Glomerular visceral epithelial cell (primary cell): ENCODE data around the gene RFPL3.
"Not testable (repeated sequence)": the region's sequence is repeated elsewhere in the genome, so short reads cannot be mapped to it uniquely, and the experiment has no call there.

Experiments
- DNase-seq: peaks from one replicate; pipeline ENCODE4 v3.0.0-alpha.2; 2016; ENCODE audit errors: extremely low spot score

RFPL3 gene

GRCh38 chr22:32331236-32331917 lies 26.3 kb upstream of the RFPL3 start:
- no peak for DNase-seq

DNA sequence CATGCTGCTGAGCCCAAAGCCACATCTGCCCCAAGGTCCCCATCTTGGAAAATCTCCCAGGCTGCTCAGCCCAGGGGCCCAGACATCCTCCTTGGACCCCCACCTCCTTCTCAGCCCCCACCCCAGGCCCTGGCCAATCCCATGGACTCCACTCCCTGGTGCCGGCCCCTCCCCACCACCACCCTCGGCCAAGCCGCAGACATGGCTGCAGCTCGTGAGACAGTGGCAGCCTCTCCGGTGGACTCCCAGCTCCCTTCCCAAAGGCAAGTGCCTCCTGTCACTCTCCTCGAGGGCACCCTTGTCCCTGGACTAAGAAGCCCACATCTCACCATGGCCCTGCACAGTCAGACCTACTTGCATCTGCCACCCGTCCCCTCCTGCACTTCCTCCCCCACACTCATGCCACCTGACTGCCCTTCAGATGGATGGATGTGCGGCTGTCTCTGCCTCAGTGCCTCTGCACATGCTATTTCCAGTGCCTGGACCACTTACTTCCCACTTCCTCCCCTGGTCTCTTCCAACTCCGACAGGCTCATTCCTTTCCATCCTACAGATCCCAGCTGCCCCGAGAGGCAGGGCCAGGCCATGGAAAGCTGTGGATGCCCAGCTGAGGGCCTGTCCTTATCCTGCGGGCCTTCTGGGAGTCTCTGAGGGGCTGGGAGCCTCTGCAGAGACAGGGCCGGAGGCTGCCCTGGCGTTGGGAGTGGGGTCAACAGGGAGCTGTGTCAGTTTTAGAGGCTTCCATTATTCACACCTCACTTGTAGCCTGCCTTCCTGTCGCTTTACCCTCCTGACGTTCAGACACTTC lies 25.5 kb upstream of the RFPL3 start:
- DNase-seq = no peak

DNA sequence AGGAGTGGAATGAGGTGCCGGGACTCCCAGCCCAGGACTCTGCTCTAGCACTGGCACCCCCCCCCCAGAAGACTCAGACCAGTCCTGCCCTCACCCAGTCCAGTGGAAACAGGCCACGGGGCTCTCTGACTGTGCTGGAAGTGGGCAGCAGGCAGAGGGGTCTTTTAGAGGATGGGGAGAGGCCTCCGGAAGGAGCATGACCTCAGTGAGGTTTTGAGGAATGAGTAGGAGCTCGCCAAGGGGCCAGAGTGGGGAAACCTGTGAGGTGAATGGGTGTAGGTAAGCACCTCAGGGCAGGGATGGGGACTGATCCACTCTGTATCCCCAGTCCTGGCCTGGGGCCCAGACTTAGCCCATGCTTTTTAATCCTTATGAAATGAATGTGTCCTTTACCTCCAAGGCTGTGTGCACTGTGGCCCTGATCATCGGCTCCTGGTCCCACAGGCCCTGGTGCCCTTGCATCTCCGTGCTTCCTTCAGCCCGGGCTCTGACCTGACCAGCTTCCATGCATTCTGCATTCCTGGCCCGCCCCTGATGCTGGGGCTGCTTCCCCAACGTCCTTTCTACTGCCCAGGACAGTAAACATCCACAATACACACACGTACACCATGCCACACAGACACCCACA lies 24.4 kb upstream of the RFPL3 start:
- DNase-seq = no peak

DNA sequence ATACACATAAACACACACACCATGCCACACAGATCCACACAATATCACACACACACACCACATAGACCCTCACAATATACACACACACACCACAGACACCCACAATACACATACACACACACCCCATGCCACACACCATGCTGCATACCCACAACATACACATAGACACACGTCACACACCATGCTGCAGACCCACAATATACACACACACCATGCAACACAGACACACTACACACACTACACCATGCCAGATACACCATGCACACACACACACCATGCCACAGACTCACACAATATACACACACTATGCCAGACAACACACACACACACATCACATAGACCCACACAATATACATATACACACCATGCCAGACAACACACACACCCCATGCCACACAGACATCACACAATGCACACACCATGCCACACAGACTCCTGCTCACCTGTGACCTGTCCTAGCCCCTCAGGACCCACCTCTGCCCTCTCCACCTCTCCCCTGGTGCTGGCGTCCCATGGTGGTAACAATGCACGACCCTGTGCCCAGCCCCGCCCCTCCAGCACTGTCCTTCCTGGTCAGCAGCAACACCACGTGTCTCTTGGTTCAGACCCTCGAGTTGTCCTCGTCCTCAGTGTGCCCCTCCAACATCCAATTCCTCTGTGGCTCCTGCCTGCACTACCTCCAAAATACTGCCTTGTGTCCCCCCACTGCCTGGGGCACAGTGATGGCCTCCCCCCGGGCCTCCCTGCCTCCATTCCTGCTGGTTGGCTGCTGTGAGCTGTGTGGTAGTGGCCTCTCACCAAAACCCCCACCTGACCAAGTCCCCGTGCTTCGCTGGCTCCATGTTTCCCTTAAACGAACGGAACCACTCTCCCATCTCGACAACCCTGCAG lies 23.7 kb upstream of the RFPL3 start:
- DNase-seq = no peak

- no peak for DNase-seq
Measured at GRCh38 chr22:32334660-32335365, 22.9 kb upstream of the RFPL3 start.

- DNase-seq = no peak
Measured at GRCh38 chr22:32335471-32335870, 22.2 kb upstream of the RFPL3 start.

DNA sequence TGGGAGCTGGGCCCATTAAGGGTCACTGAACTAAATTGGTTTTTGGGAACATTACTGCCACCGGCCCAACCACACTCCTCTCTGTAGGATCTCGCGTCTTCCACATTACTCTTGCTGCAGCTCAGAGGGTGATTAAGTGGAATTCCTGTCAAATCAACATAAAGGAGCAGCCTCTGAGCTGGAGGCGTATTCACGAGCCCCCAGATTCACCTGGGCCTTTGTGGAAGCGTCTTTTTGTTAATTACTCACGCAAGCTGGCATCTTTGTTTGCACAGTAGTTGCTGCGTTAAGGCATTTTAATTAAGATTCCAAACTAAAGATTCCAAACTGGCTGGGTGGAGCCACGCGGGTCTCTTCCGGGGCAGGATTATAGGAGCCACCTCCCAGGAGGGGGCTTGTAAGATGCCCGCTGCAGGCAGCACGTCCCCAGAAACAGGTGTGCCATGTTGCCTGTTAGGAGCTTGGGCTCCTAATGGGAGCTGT lies 21.5 kb upstream of the RFPL3 start:
- no peak for DNase-seq

DNA sequence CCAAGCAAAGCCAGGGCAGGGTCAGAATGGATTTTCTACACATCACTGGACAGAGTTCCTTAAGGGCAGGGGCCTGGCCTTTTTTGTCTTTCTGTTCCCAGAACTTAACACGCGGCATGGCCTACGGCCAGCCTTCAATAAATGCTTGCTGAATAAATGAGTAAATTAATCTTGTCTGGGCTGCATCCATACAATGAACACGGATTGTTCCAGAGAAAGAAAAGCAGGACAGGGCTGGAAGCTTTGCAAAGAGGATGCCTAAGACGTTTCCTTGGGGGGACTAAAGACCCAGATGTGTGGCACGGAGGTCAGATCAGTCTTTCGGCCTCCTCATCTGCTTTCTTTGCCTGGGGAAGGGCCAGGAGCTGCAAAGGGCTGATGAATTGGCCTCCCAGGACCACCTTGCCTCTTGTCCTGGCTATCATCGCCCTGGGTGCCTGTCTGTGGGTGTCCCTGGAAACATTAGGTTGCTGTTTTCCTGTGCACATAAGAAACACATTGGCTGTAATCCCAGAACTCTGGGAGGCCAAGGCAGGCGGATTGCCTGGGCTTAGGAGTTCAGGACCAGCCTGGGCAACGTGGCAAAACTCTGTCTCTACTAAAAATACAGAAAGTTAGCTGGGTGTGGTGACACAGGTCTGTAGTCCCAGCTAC lies 20.8 kb upstream of the RFPL3 start:
- DNase-seq = no peak

DNA sequence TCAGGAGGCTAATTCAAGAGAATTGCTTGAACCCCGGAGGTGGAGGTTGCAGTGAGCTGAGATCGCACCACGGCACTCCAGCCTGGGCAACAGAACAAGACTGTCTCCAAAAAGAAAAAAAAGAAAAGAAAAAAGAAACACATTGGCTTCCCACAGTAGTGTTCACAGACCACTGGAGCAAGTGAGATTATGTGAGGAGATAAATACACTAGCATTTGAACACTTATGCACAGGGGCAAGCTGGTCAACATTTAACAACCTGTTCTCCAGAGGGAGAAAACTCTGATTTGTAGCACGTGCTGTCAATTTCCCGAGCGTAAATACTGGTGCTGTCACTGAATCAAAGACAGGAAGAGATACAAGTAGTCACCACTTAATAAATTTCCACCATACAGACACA lies 20.2 kb upstream of the RFPL3 start:
- DNase-seq = not testable (repeated sequence)

DNA sequence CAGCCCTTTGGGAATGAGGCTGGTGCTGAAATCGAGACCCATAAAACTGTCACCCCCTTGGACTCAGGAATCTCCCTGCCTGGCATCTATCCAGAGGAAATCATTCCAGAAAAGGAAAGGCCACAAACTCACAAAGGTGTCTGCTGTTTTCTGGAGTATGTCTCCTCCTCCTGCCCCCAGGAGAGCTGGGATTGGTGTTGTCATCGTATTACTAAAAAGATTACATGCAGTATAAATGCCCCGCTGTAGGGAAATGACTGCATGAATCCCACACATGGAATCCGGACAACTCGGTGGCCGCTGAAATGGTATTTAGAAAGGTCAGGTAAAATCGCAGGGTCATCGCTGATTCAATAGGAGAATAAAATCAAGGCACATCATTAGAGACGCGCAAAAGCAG lies 18.9 kb upstream of the RFPL3 start:
- no peak for DNase-seq

DNA sequence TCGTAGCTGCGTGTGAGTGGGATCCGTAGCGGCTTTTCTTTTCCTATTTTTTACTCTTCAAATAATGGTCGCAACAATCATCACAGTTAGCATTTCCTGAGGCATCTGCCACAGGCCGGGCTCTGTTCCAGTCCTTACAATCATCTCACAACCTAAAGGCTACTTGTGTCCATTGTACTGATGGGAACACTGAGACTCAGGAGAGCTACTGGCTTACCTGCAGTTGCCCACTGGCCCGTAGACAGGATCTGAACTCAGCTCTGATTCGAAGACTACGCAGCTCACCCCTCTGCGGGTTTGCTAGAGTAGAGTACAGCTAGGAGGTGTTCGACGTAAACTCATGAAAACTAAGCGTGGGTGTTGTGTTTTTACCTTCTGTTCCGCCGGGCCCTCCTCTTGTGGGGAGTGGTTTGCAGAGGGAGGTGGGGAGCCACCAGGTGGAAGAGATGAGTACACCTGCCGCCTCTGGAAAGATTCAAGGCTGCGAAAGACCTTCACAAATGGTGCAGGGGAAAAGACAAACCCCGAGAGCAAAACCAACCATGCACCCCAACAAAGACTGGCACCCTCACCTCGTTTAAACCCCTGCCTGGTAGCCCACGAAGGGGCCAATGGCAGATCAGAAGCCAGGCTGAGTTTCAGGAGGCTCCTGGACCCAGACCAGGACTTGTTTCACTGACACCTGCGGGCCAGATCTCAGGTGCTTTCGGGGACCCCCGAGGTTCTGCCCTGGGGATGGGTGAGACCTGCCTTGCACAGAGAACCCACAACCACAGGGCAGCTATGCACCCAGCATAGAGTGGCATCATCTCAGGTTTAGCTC lies 18.3 kb upstream of the RFPL3 start:
- DNase-seq = no peak

- no peak for DNase-seq
Measured at GRCh38 chr22:32340411-32340810, 17.3 kb upstream of the RFPL3 start.

- peak; percentile 58 for DNase-seq
Measured at GRCh38 chr22:32341122-32341740, 16.4 kb upstream of the RFPL3 start.

DNA sequence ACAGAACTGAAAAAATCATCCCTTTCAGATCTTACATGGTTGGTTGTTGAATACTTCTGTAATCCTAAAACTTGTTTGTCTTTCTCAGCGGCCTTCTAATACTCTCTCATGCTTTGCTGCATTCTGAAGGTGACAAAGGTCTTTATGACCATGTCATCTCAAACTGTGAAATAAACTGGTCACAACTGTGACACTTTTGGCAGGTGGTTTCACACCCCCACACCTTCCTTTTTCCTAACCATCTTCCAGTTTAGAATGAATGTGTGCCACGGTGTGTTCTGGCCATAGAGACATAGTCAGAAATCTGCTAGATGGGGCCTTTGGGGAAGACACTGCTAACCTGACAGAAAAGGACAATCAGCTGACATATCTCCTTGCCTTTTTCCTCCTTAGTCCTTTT lies 14.7 kb upstream of the RFPL3 start:
- DNase-seq = no peak

DNA sequence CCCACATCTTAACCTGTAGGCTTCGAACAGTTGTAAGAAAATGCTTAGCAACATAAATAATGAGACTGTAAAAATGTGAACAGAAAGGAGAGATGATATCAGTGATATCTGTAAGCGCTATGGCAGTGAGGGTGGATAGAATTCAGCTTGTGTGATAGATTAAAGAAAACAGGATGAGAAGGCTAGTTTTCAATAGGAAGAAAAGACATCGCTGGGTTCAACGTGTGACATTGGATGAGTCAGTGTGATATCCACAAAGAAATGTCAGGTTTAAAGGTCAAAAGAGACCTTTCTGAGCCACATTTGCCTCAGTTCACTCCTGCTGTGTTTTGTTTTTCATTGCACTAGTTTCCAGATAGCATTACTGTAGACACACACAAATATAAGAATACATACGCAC lies 13.7 kb upstream of the RFPL3 start:
- no peak for DNase-seq

DNA sequence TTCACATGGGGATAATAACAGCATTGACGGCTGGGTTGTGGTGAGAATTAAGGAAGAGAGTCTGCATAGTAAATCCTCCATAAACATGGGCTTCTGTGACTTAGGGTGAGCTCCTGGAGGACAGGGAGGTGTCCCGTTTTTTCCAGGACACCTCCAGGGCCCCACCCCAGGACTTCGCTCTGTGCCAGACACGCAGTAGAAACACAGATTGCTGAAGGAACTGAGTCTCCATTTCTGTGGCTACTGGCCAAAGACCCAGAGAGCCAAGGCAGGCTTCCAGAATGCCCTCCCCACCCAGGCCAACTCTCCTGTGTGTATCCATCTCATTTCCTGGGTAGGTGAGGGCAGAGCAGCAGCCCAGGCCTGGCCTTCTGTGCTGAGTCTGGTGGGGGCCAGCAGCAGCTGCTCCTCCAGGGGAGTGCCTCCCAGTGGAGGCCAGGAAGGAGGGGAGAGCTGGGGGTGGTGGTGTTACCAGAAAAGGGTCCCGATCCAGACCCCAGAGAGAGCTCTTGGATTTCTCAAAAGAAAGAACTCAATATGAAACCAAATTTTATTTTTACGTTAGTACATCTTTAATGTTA lies 9.5 kb upstream of the RFPL3 start:
- DNase-seq = no peak

GRCh38 chr22:32351875-32352274 lies 5.8 kb upstream of the RFPL3 start:
- not testable (repeated sequence) for DNase-seq

DNA sequence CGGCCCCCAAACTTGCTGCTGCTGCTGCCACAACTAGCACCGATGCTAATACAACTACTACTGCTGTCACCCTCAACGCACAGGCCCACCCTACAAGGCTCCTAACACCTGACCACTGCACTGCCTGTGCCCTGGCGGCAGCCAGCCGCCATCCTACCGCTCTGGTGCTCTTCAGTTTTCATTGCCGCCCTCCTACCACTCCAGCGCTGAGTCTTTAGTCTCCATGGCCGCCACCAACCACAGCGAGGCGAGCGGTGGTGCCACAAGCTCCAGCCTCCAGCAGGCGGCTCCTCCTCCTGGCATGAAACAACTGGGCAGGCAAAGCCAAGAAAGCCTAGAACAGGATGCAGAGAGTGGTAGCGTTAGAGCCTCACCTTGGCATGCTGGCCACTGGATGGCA lies 5.0 kb upstream of the RFPL3 start:
- no peak for DNase-seq

DNA sequence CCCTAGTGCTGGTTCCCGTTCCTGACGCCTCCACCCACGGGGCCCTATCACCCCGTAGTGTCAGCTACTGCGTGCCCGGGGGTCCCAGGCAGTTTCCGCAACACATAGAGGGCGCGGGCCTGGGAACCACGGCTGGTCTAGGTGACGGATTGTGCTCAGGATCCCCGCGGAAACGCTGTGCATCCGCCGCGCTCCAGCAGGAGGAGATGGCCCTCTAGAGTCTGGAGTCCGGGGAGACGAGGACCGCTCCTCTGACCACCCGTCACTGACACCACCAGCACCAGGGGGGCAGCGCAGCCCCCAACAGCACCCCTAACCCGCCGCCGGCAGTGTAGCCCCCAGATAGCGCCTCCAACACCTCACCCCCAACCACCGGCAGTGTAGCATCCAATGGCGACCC lies 4.4 kb upstream of the RFPL3 start:
- no peak for DNase-seq
